H9 (cell line): Measurements from ENCODE around the gene SEPHS1. TPM values are rescaled to one million over a fixed set of nuclear protein-coding genes. Genes with fewer than 3 reads are reported as not detected.

Experiments
- DNase-seq: peaks from one replicate; pipeline ENCODE4 v3.0.0-alpha.2; 2017
- H2AFZ ChIP-seq: one replicate; pipeline ENCODE4 v1.6.1; 2013; ENCODE audit warnings: mild to moderate bottlenecking, low read length, control low read depth, moderate library complexity
- H2AK5ac ChIP-seq: 2 replicates; pipeline ENCODE4 v1.6.1; 2013; ENCODE audit warnings: low read length, control low read depth, mixed read lengths; ENCODE audit not compliant: insufficient read length
- H2BK120ac ChIP-seq: one replicate; pipeline ENCODE4 v1.6.1; 2013; ENCODE audit warnings: low read depth, mild to moderate bottlenecking, low read length, control low read depth, inconsistent platforms; ENCODE audit not compliant: poor library complexity, severe bottlenecking
- H2BK12ac ChIP-seq: 2 replicates; pipeline ENCODE4 v1.6.1; 2013; ENCODE audit warnings: low read length, control low read depth, mixed read lengths, low read depth; ENCODE audit not compliant: insufficient read length
- H2BK15ac ChIP-seq: 2 replicates; pipeline ENCODE4 v1.6.1; 2013; ENCODE audit warnings: low read depth, low read length, control low read depth
- H2BK20ac ChIP-seq: one replicate; pipeline ENCODE4 v1.6.1; 2013; ENCODE audit warnings: low read depth, mild to moderate bottlenecking, low read length, control low read depth, inconsistent platforms; ENCODE audit not compliant: poor library complexity, severe bottlenecking
- H2BK5ac ChIP-seq: 2 replicates; pipeline ENCODE4 v1.6.1; 2013; ENCODE audit warnings: low read length, control low read depth, mixed read lengths; ENCODE audit not compliant: insufficient read length
- H3K14ac ChIP-seq: 2 replicates; pipeline ENCODE4 v1.6.1; 2013; ENCODE audit warnings: low read length, control low read depth; ENCODE audit not compliant: insufficient read depth
- H3K18ac ChIP-seq: 2 replicates; pipeline ENCODE4 v1.6.1; 2013; ENCODE audit warnings: low read depth, mild to moderate bottlenecking, mixed read lengths, low read length, control low read depth; ENCODE audit not compliant: insufficient read length
- H3K23ac ChIP-seq: 2 replicates; pipeline ENCODE4 v1.6.1; 2013; ENCODE audit warnings: low read length, control low read depth, mixed read lengths, low read depth; ENCODE audit not compliant: insufficient read length
- H3K23me2 ChIP-seq: 2 replicates; pipeline ENCODE4 v1.6.1; 2013; ENCODE audit warnings: low read depth, mild to moderate bottlenecking, mixed read lengths, low read length, control low read depth; ENCODE audit not compliant: insufficient read length, poor library complexity, severe bottlenecking
- H3K27ac ChIP-seq: 2 replicates; pipeline ENCODE4 v1.5.1; 2013; ENCODE audit warnings: low read length, control low read depth, mixed read lengths, low read depth; ENCODE audit not compliant: insufficient read length
- H3K27me3 ChIP-seq: 2 replicates; pipeline ENCODE4 v1.6.1; 2013; ENCODE audit warnings: low read length, control low read depth, inconsistent platforms; ENCODE audit not compliant: insufficient read depth
- H3K4ac ChIP-seq: 2 replicates; pipeline ENCODE4 v1.6.1; 2013; ENCODE audit warnings: low read depth, mild to moderate bottlenecking, control low read depth, inconsistent platforms, low read length, moderate library complexity
- H3K4me1 ChIP-seq: 2 replicates; pipeline ENCODE4 v1.6.1; 2013; ENCODE audit warnings: low read length, control low read depth, inconsistent platforms; ENCODE audit not compliant: insufficient read depth
- H3K4me2 ChIP-seq: 2 replicates; pipeline ENCODE4 v1.6.1; 2013; ENCODE audit warnings: low read length, control low read depth, mixed read lengths; ENCODE audit not compliant: insufficient read length, insufficient read depth
- H3K56ac ChIP-seq: 2 replicates; pipeline ENCODE4 v1.6.1; 2013; ENCODE audit warnings: low read depth, mild to moderate bottlenecking, mixed read lengths, low read length, control low read depth; ENCODE audit not compliant: insufficient read length
- H3K79me1 ChIP-seq: 2 replicates; pipeline ENCODE4 v1.6.1; 2013; ENCODE audit warnings: low read depth, mild to moderate bottlenecking, moderate library complexity, low read length, control low read depth, inconsistent platforms; ENCODE audit not compliant: insufficient read depth, poor library complexity, severe bottlenecking
- H3K79me2 ChIP-seq: 2 replicates; pipeline ENCODE4 v1.6.1; 2013; ENCODE audit warnings: low read length, control low read depth, inconsistent platforms; ENCODE audit not compliant: insufficient read depth
- H3K9ac ChIP-seq: 2 replicates; pipeline ENCODE4 v1.6.1; 2013; ENCODE audit warnings: low read length, control low read depth, mixed read lengths; ENCODE audit not compliant: insufficient read length; ENCODE audit errors: extremely low read depth
- H3K9me3 ChIP-seq: one replicate; pipeline ENCODE4 v1.6.1; 2013; ENCODE audit warnings: low read depth, low read length, inconsistent platforms; ENCODE audit not compliant: control insufficient read depth
- H3T11ph ChIP-seq: one replicate; pipeline ENCODE4 v1.6.1; 2013; ENCODE audit warnings: mild to moderate bottlenecking, low read length, control low read depth, inconsistent platforms
- H4K20me1 ChIP-seq: one replicate; pipeline ENCODE4 v1.6.1; 2013; ENCODE audit not compliant: control insufficient read depth, insufficient read length, insufficient read depth
- H4K5ac ChIP-seq: 2 replicates; pipeline ENCODE4 v1.6.1; 2013; ENCODE audit warnings: low read depth, mild to moderate bottlenecking, mixed read lengths, low read length, control low read depth; ENCODE audit not compliant: insufficient read length
- H4K8ac ChIP-seq: replicated peaks from 2 replicates; pipeline ENCODE4 v1.6.1; 2013; ENCODE audit warnings: low read length, control low read depth, mixed read lengths, low read depth; ENCODE audit not compliant: insufficient read length
- H4K91ac ChIP-seq: 2 replicates; pipeline ENCODE4 v1.6.1; 2013; ENCODE audit warnings: low read depth, mild to moderate bottlenecking, moderate library complexity, mixed read lengths, low read length, control low read depth; ENCODE audit not compliant: insufficient read length
- H3K27ac Mint-ChIP-seq, 3 experiments: 2 replicates in 2 of 3; 3 replicates in 1 of 3; pipeline ENCODE4 v1.8.0; 2020 to 2021; ENCODE audit warnings: mixed read lengths in 3 of 3, mild to moderate bottlenecking in 1 of 3, moderate library complexity in 1 of 3
- H3K27me3 Mint-ChIP-seq: 2 replicates; pipeline ENCODE4 v1.8.0; 2021; ENCODE audit warnings: low read depth, mild to moderate bottlenecking, moderate library complexity, mixed read lengths
- H3K36me3 Mint-ChIP-seq, 3 experiments: 2 replicates in 2 of 3; 3 replicates in 1 of 3; pipeline ENCODE4 v1.8.0; 2020 to 2021; ENCODE audit warnings: low read depth in 3 of 3, mixed read lengths in 3 of 3; ENCODE audit not compliant: insufficient read depth in 1 of 3
- H3K4me1 Mint-ChIP-seq, 2 experiments: 2 replicates each; pipeline ENCODE4 v1.8.0; 2020; ENCODE audit warnings: mixed read lengths in 2 of 2
- H3K4me3 Mint-ChIP-seq, 2 experiments: 2 replicates in 1 of 2; 3 replicates in 1 of 2; pipeline ENCODE4 v1.8.0; 2020 to 2021; ENCODE audit warnings: mild to moderate bottlenecking in 2 of 2, mixed read lengths in 2 of 2, moderate library complexity in 1 of 2
- H3K9me3 Mint-ChIP-seq, 2 experiments: 2 replicates in 1 of 2; 3 replicates in 1 of 2; pipeline ENCODE4 v1.8.0; 2020; ENCODE audit warnings: mild to moderate bottlenecking in 2 of 2, mixed read lengths in 2 of 2, moderate library complexity in 1 of 2
- WGBS: extraction: QIAGEN DNeasy Blood & Tissue Kit; methylation state at CpG from one replicate; pipeline ENCODE4 v1.1.7; 2013; ENCODE audit warnings: missing lambda C conversion rate, low lambda C conversion rate, mixed read lengths; ENCODE audit not compliant: insufficient read length; ENCODE audit errors: extremely low coverage; 5-methylcytosine and 5-hydroxymethylcytosine counted together
- total RNA-seq: library from RNA; stranded (reverse); gene quantifications from 2 replicates; pipeline ENCODE4 v1.2.1, GENCODE V29; 2021
- TF ChIP-seq, protein P1 (sequence below): fragments of 200-600 bp; sonication (generic); conservative IDR thresholded peaks from 3 replicates; pipeline ENCODE4 v1.8.0; 2021; ENCODE audit warnings: antibody characterized with exemption, mild to moderate bottlenecking

Gene SEPHS1
- total RNA-seq, 1 experiment from 2014 or later, result 366 TPM

DNA sequence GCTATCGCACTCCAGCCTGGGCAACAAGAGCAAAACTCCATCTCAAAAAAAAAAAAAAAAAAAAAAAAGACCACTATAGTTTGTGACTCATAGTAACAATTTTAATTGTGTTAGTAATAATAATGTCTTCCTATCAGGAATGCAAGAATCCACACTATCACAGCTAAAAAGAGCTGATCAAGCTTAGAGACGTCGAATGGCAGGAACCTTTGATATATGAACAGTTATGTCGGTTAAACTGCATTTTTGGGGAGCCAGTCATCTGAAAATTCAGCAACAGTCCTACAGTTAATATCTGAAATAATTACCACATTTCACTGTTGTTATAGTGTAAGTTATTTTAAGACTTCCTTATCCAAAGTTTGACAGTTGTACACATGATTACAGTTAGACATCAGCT, 57.0 kb downstream of the SEPHS1 start:
- Histone ChIP-seq H3K4ac (no peak overlapping the region), H2AFZ (no peak overlapping the region), H3K79me1 (no peaks in the 10 kb centered on the region), H3K27me3 (no peaks in the 10 kb centered on the region), H3K56ac (no peak overlapping the region), H4K5ac (no peak overlapping the region), H2BK120ac (no peak overlapping the region), H4K91ac (no peak overlapping the region), H3K14ac (no peak overlapping the region), H4K8ac (no peak overlapping the region), H2BK12ac (no peak overlapping the region), H3K18ac (no peak overlapping the region), H2AK5ac (no peak overlapping the region), H3K79me2 (no peaks in the 10 kb centered on the region), H3K4me2 (no peak overlapping the region), H3K23ac (no peak overlapping the region), H3K23me2 (no peaks in the 10 kb centered on the region), H3K4me1 (no peaks in the 10 kb centered on the region), H4K20me1 (no peaks in the 10 kb centered on the region), H3K27ac (no peak overlapping the region), H2BK5ac (no peak overlapping the region), H2BK15ac (no peak overlapping the region), H3K9ac (no peak overlapping the region), H2BK20ac (no peak overlapping the region), H3K9me3 (no peaks in the 10 kb centered on the region), H3T11ph (no peak overlapping the region)
- TF ChIP-seq, protein P1, sequence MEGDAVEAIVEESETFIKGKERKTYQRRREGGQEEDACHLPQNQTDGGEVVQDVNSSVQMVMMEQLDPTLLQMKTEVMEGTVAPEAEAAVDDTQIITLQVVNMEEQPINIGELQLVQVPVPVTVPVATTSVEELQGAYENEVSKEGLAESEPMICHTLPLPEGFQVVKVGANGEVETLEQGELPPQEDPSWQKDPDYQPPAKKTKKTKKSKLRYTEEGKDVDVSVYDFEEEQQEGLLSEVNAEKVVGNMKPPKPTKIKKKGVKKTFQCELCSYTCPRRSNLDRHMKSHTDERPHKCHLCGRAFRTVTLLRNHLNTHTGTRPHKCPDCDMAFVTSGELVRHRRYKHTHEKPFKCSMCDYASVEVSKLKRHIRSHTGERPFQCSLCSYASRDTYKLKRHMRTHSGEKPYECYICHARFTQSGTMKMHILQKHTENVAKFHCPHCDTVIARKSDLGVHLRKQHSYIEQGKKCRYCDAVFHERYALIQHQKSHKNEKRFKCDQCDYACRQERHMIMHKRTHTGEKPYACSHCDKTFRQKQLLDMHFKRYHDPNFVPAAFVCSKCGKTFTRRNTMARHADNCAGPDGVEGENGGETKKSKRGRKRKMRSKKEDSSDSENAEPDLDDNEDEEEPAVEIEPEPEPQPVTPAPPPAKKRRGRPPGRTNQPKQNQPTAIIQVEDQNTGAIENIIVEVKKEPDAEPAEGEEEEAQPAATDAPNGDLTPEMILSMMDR, result no peak
- Mint-ChIP-seq H3K36me3 (peaks cover 4 to 19% (median 17%) of the 10 kb centered on the region in 3 experiments), H3K27me3 (no peaks in the 10 kb centered on the region), H3K4me1 (0 out of 4 replicates have a peak, but pooled peaks cover 0 to 3% of the 10 kb centered on the region in 2 experiments), H3K9me3 (no peaks in the 10 kb centered on the region), H3K4me3 (no peak overlapping the region), H3K27ac (no peak overlapping the region)
- WGBS, result no CpG with 5 or more reads among the region's 4 CpGs
- DNase-seq, result no peak
